ENCODE measurements around the gene A4GNT. TPM values are rescaled to one million over a fixed set of nuclear protein-coding genes. Genes with fewer than 3 reads are reported as not detected.
A peak's percentile ranks its signal among the peaks of the same experiment; 100 is the strongest.

Gene A4GNT
- total RNA-seq (not detected in 2 replicates), polyA plus RNA-seq (not detected in 2 replicates), polyA minus RNA-seq (not detected in 2 replicates)
- not detected for total RNA-seq (2013)

- no peaks in the 10 kb centered on the region for H3K36me3 ChIP-seq (replicated peaks in 1 of 2; ENCODE audit: control extremely low read depth in 1 of 2, control insufficient read depth in 1 of 2, extremely low read depth in 1 of 2, insufficient read depth in 2 of 2, low read length in 1 of 2)
- intact Hi-C loops (cut with micrococcal nuclease) = no loop called here
- no peak within 1 kb of the TSS for H3K27ac ChIP-seq (ENCODE audit: low read length in 2 of 2)
- ChIA-PET POLR2A (no interaction called here), CTCF (interaction anchor here (1.1 to 1.4 kb wide), 2 partner anchors 15 to 20 kb away, joined by 3 read pairs; no protein-coding TSS in a partner anchor)
- H2AFZ ChIP-seq (ENCODE audit: insufficient read depth, low read depth, low read length, poor library complexity, severe bottlenecking) = no peak within 1 kb of the TSS
- TF ChIP-seq, protein P1, sequence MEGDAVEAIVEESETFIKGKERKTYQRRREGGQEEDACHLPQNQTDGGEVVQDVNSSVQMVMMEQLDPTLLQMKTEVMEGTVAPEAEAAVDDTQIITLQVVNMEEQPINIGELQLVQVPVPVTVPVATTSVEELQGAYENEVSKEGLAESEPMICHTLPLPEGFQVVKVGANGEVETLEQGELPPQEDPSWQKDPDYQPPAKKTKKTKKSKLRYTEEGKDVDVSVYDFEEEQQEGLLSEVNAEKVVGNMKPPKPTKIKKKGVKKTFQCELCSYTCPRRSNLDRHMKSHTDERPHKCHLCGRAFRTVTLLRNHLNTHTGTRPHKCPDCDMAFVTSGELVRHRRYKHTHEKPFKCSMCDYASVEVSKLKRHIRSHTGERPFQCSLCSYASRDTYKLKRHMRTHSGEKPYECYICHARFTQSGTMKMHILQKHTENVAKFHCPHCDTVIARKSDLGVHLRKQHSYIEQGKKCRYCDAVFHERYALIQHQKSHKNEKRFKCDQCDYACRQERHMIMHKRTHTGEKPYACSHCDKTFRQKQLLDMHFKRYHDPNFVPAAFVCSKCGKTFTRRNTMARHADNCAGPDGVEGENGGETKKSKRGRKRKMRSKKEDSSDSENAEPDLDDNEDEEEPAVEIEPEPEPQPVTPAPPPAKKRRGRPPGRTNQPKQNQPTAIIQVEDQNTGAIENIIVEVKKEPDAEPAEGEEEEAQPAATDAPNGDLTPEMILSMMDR (IDR thresholded peaks at IDR 0.05) = no peak
- no peak for TF ChIP-seq EZH2 (IDR thresholded peaks at IDR 0.05; ENCODE audit: borderline replicate concordance, insufficient read depth, low read depth, low read length, poor library complexity, severe bottlenecking)
- ATAC-seq (ENCODE audit: low read depth) = no peak
- peaks cover 28% of the 10 kb centered on the region for H3K4me1 Mint-ChIP-seq
- DNase-seq = no peak
- H3K4me3 ChIP-seq (ENCODE audit: control extremely low read depth in 1 of 5, extremely low read depth in 1 of 5, insufficient read depth in 1 of 5, low read depth in 2 of 5, low read length in 4 of 5) = no peak within 1 kb of the TSS
- H3K4me3 Mint-ChIP-seq = no peak within 1 kb of the TSS
- WGBS (ENCODE audit: insufficient coverage) = 100% methylated on average over 1 of the region's 1 CpG
- H3K79me2 ChIP-seq (ENCODE audit: control insufficient read depth, insufficient read depth, low read length) = no peaks in the 10 kb centered on the region
- H3K9ac ChIP-seq (ENCODE audit: low read length) = no peak within 1 kb of the TSS
- no peaks in the 10 kb centered on the region for H4K20me1 ChIP-seq (ENCODE audit: control insufficient read depth, insufficient read depth, low read length, poor library complexity, severe bottlenecking)
- H3K9me3 ChIP-seq (ENCODE audit: control extremely low read depth in 1 of 3, control insufficient read depth in 2 of 3, insufficient read depth in 1 of 3, low read length in 2 of 3) = no peaks in the 10 kb centered on the region
- no peak within 1 kb of the TSS for H3K4me2 ChIP-seq (replicated peaks; ENCODE audit: low read depth, low read length, poor library complexity, severe bottlenecking)
- peaks cover 22 to 23% of the 10 kb centered on the region in 2 donors for H3K4me1 ChIP-seq (ENCODE audit: control insufficient read depth in 2 of 2, insufficient read depth in 2 of 2, low read length in 2 of 2)
- no peaks in the 10 kb centered on the region for H3K9me3 Mint-ChIP-seq (ENCODE audit: insufficient read depth)
- H3K27ac Mint-ChIP-seq = no peak within 1 kb of the TSS
- no peaks in the 10 kb centered on the region for H3K27me3 ChIP-seq (replicated peaks in 1 of 4; ENCODE audit: control extremely low read depth in 1 of 4, control insufficient read depth in 3 of 4, insufficient read depth in 4 of 4, low read length in 3 of 4)
- H3K27me3 Mint-ChIP-seq = peaks cover 4% of the 10 kb centered on the region
These were observed at the start of gene A4GNT for GRCh38 chr3:138132239-138132638. Gene A4GNT (minus strand): TSS chr3:138132390. CDS start chr3:138131256, 1,134 bp downstream.

GRCh38 chr3:138180375-138181029 lies 48.3 kb upstream of the A4GNT start:
- H3K4me3 Mint-ChIP-seq = no peak overlapping the region
- Histone ChIP-seq H3K79me2 (ENCODE audit: control insufficient read depth, insufficient read depth, low read length) (peaks cover 10% of the 10 kb centered on the region), H3K9me3 (ENCODE audit: control extremely low read depth in 1 of 3, control insufficient read depth in 2 of 3, insufficient read depth in 1 of 3, low read length in 2 of 3) (no peaks in the 10 kb centered on the region), H3K27me3 (replicated peaks in 1 of 4; ENCODE audit: control extremely low read depth in 1 of 4, control insufficient read depth in 3 of 4, insufficient read depth in 4 of 4, low read length in 3 of 4) (peaks cover 0 to 17% (median 7%) of the 10 kb centered on the region in 4 experiments), H3K4me1 (ENCODE audit: control insufficient read depth in 2 of 2, insufficient read depth in 2 of 2, low read length in 2 of 2) (no peaks in the 10 kb centered on the region), H3K4me3 (ENCODE audit: control extremely low read depth in 1 of 5, extremely low read depth in 1 of 5, insufficient read depth in 1 of 5, low read depth in 2 of 5, low read length in 4 of 5) (no peak overlapping the region), H3K9ac (ENCODE audit: low read length) (no peak overlapping the region), H4K20me1 (ENCODE audit: control insufficient read depth, insufficient read depth, low read length, poor library complexity, severe bottlenecking) (no peaks in the 10 kb centered on the region), H3K36me3 (replicated peaks in 1 of 2; ENCODE audit: control extremely low read depth in 1 of 2, control insufficient read depth in 1 of 2, extremely low read depth in 1 of 2, insufficient read depth in 2 of 2, low read length in 1 of 2) (no peaks in the 10 kb centered on the region), H3K27ac (ENCODE audit: low read length in 2 of 2) (no peak overlapping the region), H3K4me2 (replicated peaks; ENCODE audit: low read depth, low read length, poor library complexity, severe bottlenecking) (no peak overlapping the region), H2AFZ (ENCODE audit: insufficient read depth, low read depth, low read length, poor library complexity, severe bottlenecking) (no peak overlapping the region)
- peaks cover 17% of the 10 kb centered on the region for H3K27me3 Mint-ChIP-seq
- no peak overlapping the region for H3K27ac Mint-ChIP-seq
- no peaks in the 10 kb centered on the region for H3K9me3 Mint-ChIP-seq (ENCODE audit: insufficient read depth)
- TF ChIP-seq, protein P1 (IDR thresholded peaks at IDR 0.05) = peak; percentile 44
- TF ChIP-seq EZH2 (IDR thresholded peaks at IDR 0.05; ENCODE audit: borderline replicate concordance, insufficient read depth, low read depth, low read length, poor library complexity, severe bottlenecking) = no peak
- WGBS (ENCODE audit: insufficient coverage) = no CpG with 5 or more reads among the region's 2 CpGs
- POLR2A ChIA-PET = no interaction called here
- intact Hi-C loops (cut with micrococcal nuclease) = loop anchor here (10.0 kb wide), 2 partner anchors 144 to 1986 kb away; partner anchors contain the start of genes MSL2 and NME9
- CTCF ChIA-PET = interaction anchor here (1.5 to 1.8 kb wide), 3 partner anchors 735 to 744 kb away, joined by 4 to 6 read pairs (median 5); no protein-coding TSS in a partner anchor
- peak; percentile 53 for ATAC-seq (ENCODE audit: low read depth)
- peak; percentile 43 for DNase-seq
- peaks cover 2% of the 10 kb centered on the region for H3K4me1 Mint-ChIP-seq
